Activated T-helper 17 cell treated with anti-CD3 and anti-CD28 coated beads, Interleukin-2, amount 50 U/mL, for 72 hours (primary cell): ENCODE results near the gene LSM3. TPM values are rescaled to one million over a fixed set of nuclear protein-coding genes. Genes with fewer than 3 reads are reported as not detected.

ENCODE experiments used
- ATAC-seq: fragments of 150-1000 bp; cut with Tn5 transposase; replicated peaks from 2 replicates; pipeline ENCODE4 v1.10.0; 2021; ENCODE audit warnings: mild to moderate bottlenecking, moderate library complexity
- H3K27ac Mint-ChIP-seq: one replicate; pipeline ENCODE4 v1.8.0; 2022; ENCODE audit warnings: mixed read lengths
- H3K27me3 Mint-ChIP-seq: one replicate; pipeline ENCODE4 v1.8.0; 2022; ENCODE audit warnings: mixed read lengths
- H3K36me3 Mint-ChIP-seq: one replicate; pipeline ENCODE4 v1.8.0; 2022; ENCODE audit warnings: low read depth, mild to moderate bottlenecking, mixed read lengths
- H3K4me1 Mint-ChIP-seq: one replicate; pipeline ENCODE4 v1.8.0; 2022; ENCODE audit warnings: mixed read lengths
- H3K4me3 Mint-ChIP-seq: one replicate; pipeline ENCODE4 v1.8.0; 2022; ENCODE audit warnings: mild to moderate bottlenecking, mixed read lengths
- H3K9me3 Mint-ChIP-seq: one replicate; pipeline ENCODE4 v1.8.0; 2022; ENCODE audit warnings: mixed read lengths
- total RNA-seq, 2 donors: library from RNA; stranded (reverse); gene quantifications; one replicate each; pipeline ENCODE4 v1.2.3, GENCODE V29; 2022

LSM3 gene
- total RNA-seq, 2 donors from 2014 or later: 15.6 to 20.6 TPM

- H3K27me3 Mint-ChIP-seq: no peaks in the 10 kb centered on the region
- peak overlapping the region; percentile 96 for H3K27ac Mint-ChIP-seq
- ATAC-seq: no peak
- no peaks in the 10 kb centered on the region for H3K9me3 Mint-ChIP-seq
- peaks cover 52% of the 10 kb centered on the region for H3K36me3 Mint-ChIP-seq
- peaks cover 25% of the 10 kb centered on the region for H3K4me1 Mint-ChIP-seq
- no peak overlapping the region for H3K4me3 Mint-ChIP-seq
Observed at GRCh38 chr3:14147617-14148016, 31.0 kb upstream of the LSM3 start.

GRCh38 chr3:14148041-14148985, 30.3 kb upstream of the LSM3 start:
- H3K4me3 Mint-ChIP-seq: no peak overlapping the region
- H3K36me3 Mint-ChIP-seq: peaks cover 59% of the 10 kb centered on the region
- no peak for ATAC-seq
- no peaks in the 10 kb centered on the region for H3K27me3 Mint-ChIP-seq
- no peaks in the 10 kb centered on the region for H3K9me3 Mint-ChIP-seq
- peaks cover 20% of the 10 kb centered on the region for H3K4me1 Mint-ChIP-seq
- H3K27ac Mint-ChIP-seq: peak overlapping the region; percentile 96

DNA sequence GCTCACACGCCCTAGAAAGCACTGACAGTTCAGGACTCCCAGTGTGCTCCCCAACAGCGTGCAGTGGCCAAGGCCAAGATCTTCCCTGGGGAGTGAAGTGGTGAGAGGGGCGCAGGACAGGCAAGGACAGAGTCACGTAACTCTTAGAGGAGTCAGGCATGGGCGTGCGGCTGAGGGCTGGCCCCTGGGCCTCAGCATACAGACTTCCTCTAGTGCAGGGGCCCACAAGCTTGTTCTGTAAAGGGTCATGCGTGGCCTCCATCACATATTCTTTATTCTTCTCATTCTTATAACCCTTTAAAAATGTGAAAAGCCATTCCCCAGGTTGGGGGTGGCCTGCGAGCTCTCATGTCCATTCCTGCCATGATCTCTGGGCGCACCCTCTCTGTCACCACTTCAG, 28.5 kb upstream of the LSM3 start:
- Mint-ChIP-seq H3K36me3 (peaks cover 66% of the 10 kb centered on the region), H3K4me3 (no peak overlapping the region), H3K27me3 (no peaks in the 10 kb centered on the region), H3K27ac (peak overlapping the region; percentile 61), H3K9me3 (no peaks in the 10 kb centered on the region), H3K4me1 (peaks cover 8% of the 10 kb centered on the region)
- ATAC-seq: no peak

DNA sequence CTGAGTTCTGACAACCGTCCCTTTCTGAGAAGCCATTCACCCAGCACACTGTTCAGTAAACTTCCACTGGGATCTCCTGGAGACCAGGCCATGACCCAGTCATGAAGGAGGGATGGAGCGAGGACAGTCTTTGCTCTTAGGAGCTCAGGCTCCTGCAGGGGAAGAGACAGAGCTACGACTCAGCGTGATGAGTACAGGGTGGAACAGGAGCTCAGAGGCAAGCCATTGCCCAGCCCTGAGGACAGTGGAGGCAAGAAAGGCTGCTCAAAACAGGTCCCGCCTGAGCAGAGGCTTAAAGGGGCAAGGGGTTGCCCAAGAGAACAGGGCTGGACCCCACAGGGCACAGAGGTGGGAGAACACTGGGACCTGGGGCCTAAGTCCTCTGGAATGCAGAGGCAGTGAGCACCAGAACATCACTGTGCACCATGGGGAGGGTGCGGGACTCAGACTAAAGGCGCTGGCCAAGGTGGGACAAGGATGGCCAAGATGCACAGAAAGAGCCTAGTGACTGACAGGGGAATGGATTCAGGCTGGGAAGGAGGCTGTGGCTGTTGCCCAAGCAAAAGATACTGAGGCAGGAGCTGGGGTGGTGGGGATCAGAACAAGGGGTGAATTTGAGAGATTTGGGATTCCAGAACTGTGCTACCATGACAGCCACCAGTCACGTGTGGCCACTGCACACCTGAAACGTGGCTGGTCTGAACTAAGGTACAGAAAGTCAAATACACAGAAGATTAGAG, 28.0 kb upstream of the LSM3 start:
- H3K27me3 Mint-ChIP-seq: no peaks in the 10 kb centered on the region
- peak overlapping the region; percentile 54 for H3K27ac Mint-ChIP-seq
- H3K36me3 Mint-ChIP-seq: peaks cover 68% of the 10 kb centered on the region
- H3K4me3 Mint-ChIP-seq: no peak overlapping the region
- no peaks in the 10 kb centered on the region for H3K9me3 Mint-ChIP-seq
- ATAC-seq: no peak
- H3K4me1 Mint-ChIP-seq: peaks cover 4% of the 10 kb centered on the region

GRCh38 chr3:14151471-14152083, 27.0 kb upstream of the LSM3 start:
- H3K9me3 Mint-ChIP-seq: no peaks in the 10 kb centered on the region
- ATAC-seq: no peak
- H3K27ac Mint-ChIP-seq: no peak overlapping the region
- no peak overlapping the region for H3K4me3 Mint-ChIP-seq
- H3K4me1 Mint-ChIP-seq: peaks cover 5% of the 10 kb centered on the region
- no peaks in the 10 kb centered on the region for H3K27me3 Mint-ChIP-seq
- H3K36me3 Mint-ChIP-seq: peaks cover 69% of the 10 kb centered on the region

- H3K27me3 Mint-ChIP-seq: no peaks in the 10 kb centered on the region
- no peak overlapping the region for H3K4me3 Mint-ChIP-seq
- peak overlapping the region; percentile 63 for H3K27ac Mint-ChIP-seq
- peaks cover 70% of the 10 kb centered on the region for H3K36me3 Mint-ChIP-seq
- H3K9me3 Mint-ChIP-seq: no peaks in the 10 kb centered on the region
- peaks cover 5% of the 10 kb centered on the region for H3K4me1 Mint-ChIP-seq
- no peak for ATAC-seq
Observed at GRCh38 chr3:14152233-14152962, 26.2 kb upstream of the LSM3 start.

GRCh38 chr3:14152963-14153355, 25.7 kb upstream of the LSM3 start:
- Mint-ChIP-seq H3K27ac (peak overlapping the region; percentile 63), H3K4me3 (no peak overlapping the region), H3K36me3 (peaks cover 70% of the 10 kb centered on the region), H3K4me1 (peaks cover 5% of the 10 kb centered on the region), H3K9me3 (no peaks in the 10 kb centered on the region), H3K27me3 (no peaks in the 10 kb centered on the region)
- no peak for ATAC-seq

DNA sequence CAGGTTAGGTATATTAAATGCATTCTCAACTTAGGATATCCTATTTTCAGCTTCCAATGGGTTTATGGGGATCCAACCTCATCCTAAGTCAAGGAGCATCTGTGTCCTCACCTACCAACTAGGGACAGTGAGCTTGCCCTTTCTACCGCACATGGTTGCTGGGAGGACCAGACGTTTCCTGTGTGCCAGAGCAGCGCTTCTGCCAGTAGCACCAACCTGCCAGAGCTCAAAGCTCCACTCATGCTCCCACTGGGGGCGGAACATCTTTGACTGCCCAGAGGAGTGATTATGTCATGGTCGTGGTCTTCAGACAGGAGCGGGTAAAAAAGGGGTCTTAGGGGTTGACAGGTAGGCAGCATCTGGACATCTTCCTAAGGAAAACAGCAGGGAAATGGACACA, 25.0 kb upstream of the LSM3 start:
- peaks cover 72% of the 10 kb centered on the region for H3K36me3 Mint-ChIP-seq

GRCh38 chr3:14154276-14154675, 24.3 kb upstream of the LSM3 start:
- H3K4me3 Mint-ChIP-seq: no peak overlapping the region
- H3K9me3 Mint-ChIP-seq: no peaks in the 10 kb centered on the region
- no peak for ATAC-seq
- no peaks in the 10 kb centered on the region for H3K27me3 Mint-ChIP-seq
- H3K36me3 Mint-ChIP-seq: peaks cover 75% of the 10 kb centered on the region
- no peak overlapping the region for H3K27ac Mint-ChIP-seq
- H3K4me1 Mint-ChIP-seq: peaks cover 5% of the 10 kb centered on the region

More for the DNA sequence above, 25.0 kb upstream of the LSM3 start:
- Mint-ChIP-seq H3K4me3 (no peak overlapping the region), H3K9me3 (no peaks in the 10 kb centered on the region), H3K4me1 (peaks cover 5% of the 10 kb centered on the region), H3K27me3 (no peaks in the 10 kb centered on the region), H3K27ac (peak overlapping the region; percentile 36)
- ATAC-seq: no peak

DNA sequence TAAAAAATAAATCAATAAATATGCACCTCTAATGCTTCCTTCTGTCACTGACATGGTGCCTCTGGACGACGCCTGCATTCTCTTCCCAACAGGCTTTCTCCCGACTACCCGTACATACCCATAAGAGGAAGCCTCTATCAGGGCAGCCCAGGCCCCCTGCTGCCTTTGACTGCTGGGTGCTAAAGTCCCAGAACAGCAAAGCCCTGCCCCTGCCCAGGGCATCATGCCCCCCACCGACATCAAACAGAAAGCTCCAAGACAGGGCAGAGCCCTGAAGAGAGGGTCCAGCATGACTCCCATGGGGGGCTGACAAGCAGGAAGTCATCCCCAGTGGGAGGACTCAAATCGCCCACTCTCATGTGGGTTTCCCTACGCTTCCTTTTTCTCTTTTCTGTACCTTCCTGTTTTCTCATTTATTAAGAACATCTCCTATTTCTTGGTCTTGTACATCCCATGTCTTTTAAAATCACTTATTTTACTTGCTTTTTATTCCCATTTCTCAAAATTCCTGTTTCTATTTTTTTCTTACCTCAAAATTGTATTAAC, 23.6 kb upstream of the LSM3 start:
- no peak overlapping the region for H3K4me3 Mint-ChIP-seq
- H3K9me3 Mint-ChIP-seq: no peaks in the 10 kb centered on the region
- no peaks in the 10 kb centered on the region for H3K27me3 Mint-ChIP-seq
- peak overlapping the region; percentile 62 for H3K27ac Mint-ChIP-seq
- peaks cover 79% of the 10 kb centered on the region for H3K36me3 Mint-ChIP-seq
- H3K4me1 Mint-ChIP-seq: peaks cover 5% of the 10 kb centered on the region
- no peak for ATAC-seq

DNA sequence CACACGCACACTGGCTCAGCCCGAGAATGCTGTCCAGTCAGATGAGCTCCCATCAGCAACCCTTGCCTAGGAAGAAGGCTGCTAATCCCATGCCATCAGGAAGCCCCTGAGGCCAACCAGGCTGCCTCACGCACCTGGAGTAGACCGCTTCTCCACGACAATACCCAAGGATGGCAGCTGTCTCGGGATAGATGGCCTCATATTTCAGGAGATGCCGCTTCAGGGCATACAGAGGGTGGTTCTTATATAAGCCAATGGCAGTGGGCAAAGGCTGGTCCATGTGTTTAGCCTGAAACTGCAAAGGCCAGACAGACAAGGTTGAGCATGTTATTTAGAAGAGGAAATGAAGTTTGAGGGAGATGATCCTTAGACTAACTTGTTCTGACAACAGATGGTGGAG, 22.4 kb upstream of the LSM3 start:
- H3K4me1 Mint-ChIP-seq: peaks cover 5% of the 10 kb centered on the region
- H3K4me3 Mint-ChIP-seq: no peak overlapping the region
- no peaks in the 10 kb centered on the region for H3K27me3 Mint-ChIP-seq
- ATAC-seq: no peak
- peak overlapping the region; percentile 67 for H3K27ac Mint-ChIP-seq
- no peaks in the 10 kb centered on the region for H3K9me3 Mint-ChIP-seq
- peaks cover 92% of the 10 kb centered on the region for H3K36me3 Mint-ChIP-seq

- H3K27me3 Mint-ChIP-seq: no peaks in the 10 kb centered on the region
- no peaks in the 10 kb centered on the region for H3K9me3 Mint-ChIP-seq
- H3K4me1 Mint-ChIP-seq: peaks cover 5% of the 10 kb centered on the region
- H3K27ac Mint-ChIP-seq: peak overlapping the region; percentile 67
- no peak for ATAC-seq
- H3K4me3 Mint-ChIP-seq: no peak overlapping the region
- H3K36me3 Mint-ChIP-seq: peaks cover 100% of the 10 kb centered on the region
Observed at GRCh38 chr3:14156843-14157561, 21.6 kb upstream of the LSM3 start.

DNA sequence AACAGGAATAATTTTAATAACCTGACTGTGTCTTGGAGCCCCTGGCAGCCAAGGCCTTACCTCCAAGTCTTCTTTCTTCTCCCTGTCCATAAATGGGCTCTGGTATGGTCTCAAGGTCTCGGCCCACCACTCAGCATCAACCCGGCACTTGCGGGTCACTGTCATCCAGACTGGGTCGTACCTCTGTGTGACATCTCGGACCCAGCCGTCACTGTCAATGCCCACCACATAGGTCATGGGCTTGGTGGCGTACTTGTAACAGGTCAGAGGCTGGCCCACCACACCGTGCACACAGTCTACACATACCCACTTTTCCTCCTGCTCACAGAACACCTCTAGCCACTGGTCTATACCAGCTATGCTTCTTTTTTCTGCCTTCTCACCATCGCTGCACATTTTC, 20.7 kb upstream of the LSM3 start:
- H3K9me3 Mint-ChIP-seq: peaks cover 4% of the 10 kb centered on the region
- H3K27ac Mint-ChIP-seq: peak overlapping the region; percentile 26
- no peak overlapping the region for H3K4me3 Mint-ChIP-seq
- peaks cover 100% of the 10 kb centered on the region for H3K36me3 Mint-ChIP-seq
- H3K4me1 Mint-ChIP-seq: peaks cover 10% of the 10 kb centered on the region
- ATAC-seq: no peak
- no peaks in the 10 kb centered on the region for H3K27me3 Mint-ChIP-seq
